ENCODE data around the gene A3GALT2. TPM values are rescaled to one million over a fixed set of nuclear protein-coding genes. Genes with fewer than 3 reads are reported as not detected.
A peak's percentile ranks its signal among the peaks of the same experiment; 100 is the strongest.

A3GALT2 gene
- total RNA-seq, 1 experiment from 2014 or later, result not detected

- no CpG with 5 or more reads among the region's 9 CpGs for WGBS (ENCODE audit: extremely low coverage, insufficient read length, low lambda C conversion rate)
- Histone ChIP-seq H2BK20ac (ENCODE audit: low read depth, low read length, poor library complexity, severe bottlenecking) (no peak overlapping the region), H4K8ac (replicated peaks; ENCODE audit: insufficient read length, low read depth, low read length) (no peak overlapping the region), H3K23ac (ENCODE audit: insufficient read length, low read depth, low read length) (no peak overlapping the region), H3K9me3 (ENCODE audit: control insufficient read depth, low read depth, low read length) (no peaks in the 10 kb centered on the region), H3K27ac (ENCODE audit: insufficient read length, low read depth, low read length) (no peak overlapping the region), H3K79me1 (ENCODE audit: insufficient read depth, low read depth, low read length, poor library complexity, severe bottlenecking) (no peaks in the 10 kb centered on the region), H3K4ac (ENCODE audit: low read depth, low read length) (no peak overlapping the region), H3K14ac (ENCODE audit: insufficient read depth, low read length) (peak overlapping the region; percentile 63), H2BK5ac (ENCODE audit: insufficient read length, low read length) (no peak overlapping the region), H4K91ac (ENCODE audit: insufficient read length, low read depth, low read length) (no peak overlapping the region), H3K27me3 (ENCODE audit: insufficient read depth, low read length) (no peaks in the 10 kb centered on the region), H4K20me1 (ENCODE audit: control insufficient read depth, insufficient read depth, insufficient read length) (no peaks in the 10 kb centered on the region), H2AK5ac (ENCODE audit: insufficient read length, low read length) (no peak overlapping the region), H2BK12ac (ENCODE audit: insufficient read length, low read depth, low read length) (no peak overlapping the region), H3K18ac (ENCODE audit: insufficient read length, low read depth, low read length) (no peak overlapping the region), H2BK15ac (ENCODE audit: low read depth, low read length) (no peak overlapping the region), H3K56ac (ENCODE audit: insufficient read length, low read depth, low read length) (no peak overlapping the region), H4K5ac (ENCODE audit: insufficient read length, low read depth, low read length) (no peak overlapping the region), H3K79me2 (ENCODE audit: insufficient read depth, low read length) (no peaks in the 10 kb centered on the region), H3K23me2 (ENCODE audit: insufficient read length, low read depth, low read length, poor library complexity, severe bottlenecking) (no peaks in the 10 kb centered on the region), H3K4me1 (ENCODE audit: insufficient read depth, low read length) (no peaks in the 10 kb centered on the region), H3K4me2 (ENCODE audit: insufficient read depth, insufficient read length, low read length) (no peak overlapping the region), H2AFZ (ENCODE audit: low read length) (no peak overlapping the region), H3K9ac (ENCODE audit: extremely low read depth, insufficient read length, low read length) (no peak overlapping the region), H3T11ph (ENCODE audit: low read length) (no peak overlapping the region), H2BK120ac (ENCODE audit: low read depth, low read length, poor library complexity, severe bottlenecking) (no peak overlapping the region)
- Mint-ChIP-seq H3K9me3 (no peaks in the 10 kb centered on the region; a peak in 3 of 5 replicates), H3K4me1 (peaks cover 5 to 11% of the 10 kb centered on the region in 2 experiments; a peak in 3 of 4 replicates), H3K4me3 (no peak overlapping the region), H3K27ac (no peak overlapping the region), H3K36me3 (ENCODE audit: insufficient read depth in 1 of 3, low read depth in 3 of 3) (no peaks in the 10 kb centered on the region; a peak in 1 of 7 replicates), H3K27me3 (ENCODE audit: low read depth) (peaks cover 33% of the 10 kb centered on the region)
- TF ChIP-seq CTCF (conservative IDR thresholded peaks at IDR 0.05), result no peak
- no peak for DNase-seq
Observed at GRCh38 chr1:33314416-33314815, 6.5 kb downstream of the A3GALT2 start.

All from H9 (cell line).